Vagina (tissue), 2 donors: Measurements from ENCODE around the gene HM13.

Source experiments
- POLR2A ChIP-seq, 2 donors: fragments of 450-650 bp; IDR thresholded peaks; one replicate each; pipeline ENCODE4 v1.6.1; 2017; ENCODE audit warnings: antibody characterized with exemption in 2 of 2, mild to moderate bottlenecking in 2 of 2, moderate library complexity in 2 of 2
- TF ChIP-seq, protein P1 (sequence below), 3 experiments: fragments of 450-650 bp in 2 of 3; fragments of 200-600 bp in 1 of 3; sonication (generic) in 1 of 3; IDR thresholded peaks; one replicate each; pipeline ENCODE4 v1.5.1; 2017 to 2019; ENCODE audit warnings: antibody characterized with exemption in 3 of 3, mild to moderate bottlenecking in 2 of 3, moderate library complexity in 2 of 3

DNA sequence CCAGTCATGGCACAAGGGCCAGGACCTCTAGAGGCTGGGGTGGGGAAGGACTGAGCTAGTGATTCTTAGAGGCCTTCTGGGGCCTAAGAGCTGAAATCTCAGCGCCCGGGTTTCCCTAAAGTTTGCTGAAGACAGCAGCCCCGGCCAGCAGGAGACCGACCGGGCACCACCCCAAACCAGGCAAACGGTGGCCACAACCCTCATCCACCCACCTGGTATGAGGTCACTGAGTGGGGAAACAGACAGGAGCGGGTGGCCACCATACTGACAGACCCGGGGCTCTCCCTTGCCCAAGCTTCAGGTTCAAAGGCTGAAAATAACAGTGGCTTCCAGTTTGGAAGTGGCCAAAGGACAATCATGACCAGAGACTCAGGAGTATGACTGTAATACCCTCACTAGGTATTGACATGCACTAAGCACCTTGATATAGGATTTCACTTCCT lies 55.8 kb downstream of the HM13 start:
- TF ChIP-seq, protein P1, sequence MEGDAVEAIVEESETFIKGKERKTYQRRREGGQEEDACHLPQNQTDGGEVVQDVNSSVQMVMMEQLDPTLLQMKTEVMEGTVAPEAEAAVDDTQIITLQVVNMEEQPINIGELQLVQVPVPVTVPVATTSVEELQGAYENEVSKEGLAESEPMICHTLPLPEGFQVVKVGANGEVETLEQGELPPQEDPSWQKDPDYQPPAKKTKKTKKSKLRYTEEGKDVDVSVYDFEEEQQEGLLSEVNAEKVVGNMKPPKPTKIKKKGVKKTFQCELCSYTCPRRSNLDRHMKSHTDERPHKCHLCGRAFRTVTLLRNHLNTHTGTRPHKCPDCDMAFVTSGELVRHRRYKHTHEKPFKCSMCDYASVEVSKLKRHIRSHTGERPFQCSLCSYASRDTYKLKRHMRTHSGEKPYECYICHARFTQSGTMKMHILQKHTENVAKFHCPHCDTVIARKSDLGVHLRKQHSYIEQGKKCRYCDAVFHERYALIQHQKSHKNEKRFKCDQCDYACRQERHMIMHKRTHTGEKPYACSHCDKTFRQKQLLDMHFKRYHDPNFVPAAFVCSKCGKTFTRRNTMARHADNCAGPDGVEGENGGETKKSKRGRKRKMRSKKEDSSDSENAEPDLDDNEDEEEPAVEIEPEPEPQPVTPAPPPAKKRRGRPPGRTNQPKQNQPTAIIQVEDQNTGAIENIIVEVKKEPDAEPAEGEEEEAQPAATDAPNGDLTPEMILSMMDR (IDR thresholded peaks at IDR 0.05) = no peak
- TF ChIP-seq POLR2A (IDR thresholded peaks at IDR 0.05) = no peak
